T-helper 1 cell treated with Interleukin-12 subunit alpha and Interleukin-12 subunit beta and Interleukin-4 antibody, amounts not matched to agents 30 μg/mL and 1 μg/mL, for 36 hours (primary cell): Measurements from ENCODE around the gene SPATA16.

Experiments
- H3K27ac Mint-ChIP-seq: one replicate; pipeline ENCODE4 v1.8.0; 2021; ENCODE audit warnings: mild to moderate bottlenecking, mixed read lengths
- H3K27me3 Mint-ChIP-seq: one replicate; pipeline ENCODE4 v1.8.0; 2021; ENCODE audit warnings: low read depth, mixed read lengths
- H3K36me3 Mint-ChIP-seq: one replicate; pipeline ENCODE4 v1.8.0; 2021; ENCODE audit warnings: low read depth, mixed read lengths
- H3K4me1 Mint-ChIP-seq: one replicate; pipeline ENCODE4 v1.8.0; 2021; ENCODE audit warnings: low read depth, mixed read lengths
- H3K4me3 Mint-ChIP-seq: one replicate; pipeline ENCODE4 v1.8.0; 2021; ENCODE audit warnings: mild to moderate bottlenecking, moderate library complexity, mixed read lengths
- H3K9me3 Mint-ChIP-seq: one replicate; pipeline ENCODE4 v1.8.0; 2021; ENCODE audit warnings: mixed read lengths

The SPATA16 gene

DNA sequence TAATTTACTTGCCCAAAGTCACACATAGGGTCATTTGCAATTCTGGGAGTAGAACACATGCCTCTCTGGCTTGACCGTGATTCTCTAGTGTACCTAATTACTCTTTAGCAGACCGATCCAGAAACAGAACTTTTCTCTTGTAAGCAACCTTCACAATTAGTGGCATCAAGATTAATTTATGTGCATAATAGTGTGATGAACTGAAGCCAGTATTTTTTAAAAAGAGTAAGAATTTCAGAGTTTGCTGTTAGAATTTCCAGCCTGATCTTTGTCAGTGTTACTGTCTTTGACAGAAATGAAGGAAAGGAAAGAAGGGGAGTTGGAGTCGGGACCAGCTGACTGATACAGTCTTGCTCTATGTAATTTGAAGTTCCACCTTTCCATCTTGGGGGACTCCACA lies 137.1 kb downstream of the SPATA16 start:
- no peaks in the 10 kb centered on the region for H3K4me1 Mint-ChIP-seq
- no peaks in the 10 kb centered on the region for H3K27me3 Mint-ChIP-seq
- H3K27ac Mint-ChIP-seq, result no peak overlapping the region
- no peak overlapping the region for H3K4me3 Mint-ChIP-seq
- no peaks in the 10 kb centered on the region for H3K36me3 Mint-ChIP-seq
- no peaks in the 10 kb centered on the region for H3K9me3 Mint-ChIP-seq

DNA sequence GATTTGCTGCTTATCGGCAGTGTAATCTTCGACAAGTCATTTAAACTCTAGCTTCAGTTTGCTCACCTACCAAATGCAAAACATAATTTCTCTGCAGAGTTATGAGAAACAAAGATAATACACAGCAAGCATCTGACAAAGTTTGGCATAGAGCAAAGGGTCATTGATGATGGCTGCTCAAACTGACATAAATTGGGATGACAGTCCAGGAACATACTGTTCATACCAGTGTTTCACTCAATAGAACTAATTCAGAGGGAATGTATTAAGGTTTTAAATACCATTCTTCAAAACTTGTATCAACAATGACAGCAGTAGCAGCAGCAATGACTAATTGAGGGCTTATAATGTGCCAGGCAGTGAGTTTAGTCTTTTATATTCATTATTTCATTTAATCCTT lies 137.6 kb downstream of the SPATA16 start:
- Mint-ChIP-seq H3K4me1 (no peaks in the 10 kb centered on the region), H3K4me3 (no peak overlapping the region), H3K27me3 (no peaks in the 10 kb centered on the region), H3K36me3 (no peaks in the 10 kb centered on the region), H3K9me3 (no peaks in the 10 kb centered on the region), H3K27ac (no peak overlapping the region)

DNA sequence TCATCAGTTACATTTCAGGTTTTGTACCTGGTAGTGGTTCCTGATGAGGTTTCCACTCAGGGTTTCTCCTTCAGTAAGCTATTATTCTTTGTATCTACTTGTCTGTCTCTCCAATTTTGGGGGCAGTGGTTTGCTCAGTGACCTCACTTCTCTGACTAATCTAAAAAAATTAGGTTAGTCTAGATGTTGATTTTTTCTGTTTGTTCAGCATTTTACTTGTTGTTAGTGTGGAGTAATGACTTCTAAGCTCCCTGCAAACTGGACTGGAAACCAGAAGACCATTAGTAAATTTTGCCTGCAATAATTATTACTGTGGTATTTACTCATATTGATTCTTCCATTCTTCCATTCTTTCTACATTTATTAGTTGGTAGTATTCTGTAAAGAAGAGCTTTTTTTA lies 139.4 kb downstream of the SPATA16 start:
- Mint-ChIP-seq H3K27ac (no peak overlapping the region), H3K27me3 (no peaks in the 10 kb centered on the region), H3K9me3 (no peaks in the 10 kb centered on the region), H3K36me3 (no peaks in the 10 kb centered on the region), H3K4me3 (no peak overlapping the region), H3K4me1 (no peaks in the 10 kb centered on the region)

DNA sequence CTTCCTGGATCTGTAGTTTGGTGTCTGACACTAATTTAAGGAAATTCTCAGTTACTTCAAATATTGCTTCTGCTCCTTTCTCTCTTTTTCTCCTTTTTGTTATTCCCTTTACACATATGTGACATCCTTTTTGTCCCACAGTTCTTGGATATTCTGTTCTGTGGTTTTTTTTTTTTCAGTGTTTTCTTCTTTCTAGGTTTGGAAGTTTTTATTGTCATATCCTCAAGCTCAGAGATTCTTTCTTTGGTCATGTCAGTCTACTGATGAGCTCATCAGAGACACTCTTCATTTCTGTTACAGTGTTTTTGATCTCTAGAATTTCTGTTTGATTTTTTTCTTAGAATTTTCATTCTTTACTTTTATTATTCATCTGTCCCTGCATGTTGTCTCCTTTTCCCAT lies 140.5 kb downstream of the SPATA16 start:
- H3K4me1 Mint-ChIP-seq, result no peaks in the 10 kb centered on the region
- no peaks in the 10 kb centered on the region for H3K36me3 Mint-ChIP-seq
- H3K27me3 Mint-ChIP-seq, result no peaks in the 10 kb centered on the region
- H3K4me3 Mint-ChIP-seq, result no peak overlapping the region
- no peak overlapping the region for H3K27ac Mint-ChIP-seq
- no peaks in the 10 kb centered on the region for H3K9me3 Mint-ChIP-seq

DNA sequence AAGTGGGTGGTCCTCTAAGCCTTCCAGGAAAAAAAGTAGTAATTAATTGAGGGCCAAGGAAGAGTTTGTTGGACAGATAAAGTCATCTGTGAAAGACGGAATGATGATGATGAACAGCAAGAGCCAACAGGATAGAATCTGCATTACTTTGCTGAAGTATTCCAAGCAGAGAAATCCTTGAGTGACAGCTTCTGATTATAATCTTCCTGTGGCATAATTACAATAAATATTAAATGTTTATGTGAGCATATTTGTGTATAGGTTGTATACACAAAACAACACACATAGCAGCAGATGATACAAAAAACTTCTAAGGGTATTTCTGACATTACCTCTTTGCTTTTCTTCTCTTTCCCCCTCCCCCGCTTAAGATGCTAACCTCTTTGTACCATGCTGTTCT lies 147.6 kb downstream of the SPATA16 start:
- no peaks in the 10 kb centered on the region for H3K9me3 Mint-ChIP-seq
- no peak overlapping the region for H3K27ac Mint-ChIP-seq
- no peaks in the 10 kb centered on the region for H3K27me3 Mint-ChIP-seq
- no peak overlapping the region for H3K4me3 Mint-ChIP-seq
- H3K36me3 Mint-ChIP-seq, result no peaks in the 10 kb centered on the region
- no peaks in the 10 kb centered on the region for H3K4me1 Mint-ChIP-seq

DNA sequence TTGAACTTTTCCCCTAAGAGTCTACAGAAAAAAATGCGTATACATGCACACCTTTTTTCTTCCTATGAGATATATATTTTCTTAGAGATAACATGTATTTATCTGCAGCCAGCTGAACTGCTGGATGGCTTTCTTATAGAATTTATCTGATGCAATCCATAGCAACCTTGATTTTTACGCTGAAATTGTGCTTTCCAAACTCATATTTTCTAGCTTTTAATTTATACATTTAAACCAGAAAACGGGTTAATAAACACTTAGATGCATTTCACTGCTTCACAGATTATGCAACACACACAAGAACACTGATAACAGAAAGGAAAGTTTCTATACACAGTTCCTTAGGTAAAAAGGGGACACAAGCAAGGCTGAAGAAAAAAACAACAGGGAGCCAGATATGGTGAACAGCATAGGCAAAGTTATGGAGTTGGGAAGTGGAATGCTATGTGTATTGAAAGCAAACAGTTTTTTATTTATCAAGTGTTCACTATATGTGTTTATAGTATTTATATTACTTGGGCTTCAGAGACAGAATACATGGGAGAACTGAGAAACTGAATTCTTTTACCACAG lies 149.5 kb downstream of the SPATA16 start:
- Mint-ChIP-seq H3K27ac (no peak overlapping the region), H3K27me3 (no peaks in the 10 kb centered on the region), H3K9me3 (no peaks in the 10 kb centered on the region), H3K4me1 (no peaks in the 10 kb centered on the region), H3K36me3 (no peaks in the 10 kb centered on the region), H3K4me3 (no peak overlapping the region)

DNA sequence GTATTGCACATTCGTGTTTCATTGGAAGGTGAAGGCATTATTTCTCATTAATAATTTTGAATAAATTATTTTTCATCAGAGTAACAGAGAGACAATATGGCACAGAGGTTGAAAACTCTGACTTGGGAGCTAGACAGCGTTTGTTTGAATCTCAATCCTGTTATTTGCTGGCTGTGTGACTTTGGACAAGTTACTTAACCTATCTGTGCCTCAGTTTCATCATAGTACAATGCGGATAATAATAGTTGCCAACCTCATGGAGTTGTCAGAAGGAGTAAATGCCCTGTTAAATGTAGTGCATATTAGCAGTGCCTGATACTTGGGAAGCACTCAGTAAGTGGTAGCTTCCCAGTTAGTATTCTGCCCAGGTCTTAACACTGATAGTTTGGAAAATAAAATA lies 151.7 kb downstream of the SPATA16 start:
- H3K4me3 Mint-ChIP-seq, result no peak overlapping the region
- no peaks in the 10 kb centered on the region for H3K9me3 Mint-ChIP-seq
- no peak overlapping the region for H3K27ac Mint-ChIP-seq

DNA sequence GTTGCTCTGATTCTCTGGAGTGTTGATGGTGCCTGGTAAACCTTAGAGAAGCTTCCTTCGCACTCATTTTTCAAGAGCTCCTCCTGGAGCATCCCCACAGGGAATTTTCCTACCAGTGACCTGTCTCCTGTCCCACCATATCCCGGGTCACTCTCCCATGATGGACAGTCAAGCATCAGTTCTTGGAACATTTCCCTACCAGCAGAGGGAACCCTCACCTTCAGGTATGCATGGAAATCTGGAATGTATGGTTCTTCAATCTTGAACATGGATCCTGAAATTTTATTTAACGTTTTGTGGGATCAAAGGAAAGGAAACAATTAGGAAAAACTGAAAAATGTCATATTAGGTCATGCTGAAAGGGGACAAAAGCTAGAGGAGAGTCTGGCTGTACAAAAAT lies 153.8 kb downstream of the SPATA16 start:
- H3K4me3 Mint-ChIP-seq, result no peak overlapping the region
- no peaks in the 10 kb centered on the region for H3K4me1 Mint-ChIP-seq
- H3K27ac Mint-ChIP-seq, result no peak overlapping the region
- H3K36me3 Mint-ChIP-seq, result no peaks in the 10 kb centered on the region
- no peaks in the 10 kb centered on the region for H3K27me3 Mint-ChIP-seq
- H3K9me3 Mint-ChIP-seq, result no peaks in the 10 kb centered on the region

More for the DNA sequence above, 151.7 kb downstream of the SPATA16 start:
- Mint-ChIP-seq H3K36me3 (no peaks in the 10 kb centered on the region), H3K4me1 (no peaks in the 10 kb centered on the region), H3K27me3 (no peaks in the 10 kb centered on the region)

DNA sequence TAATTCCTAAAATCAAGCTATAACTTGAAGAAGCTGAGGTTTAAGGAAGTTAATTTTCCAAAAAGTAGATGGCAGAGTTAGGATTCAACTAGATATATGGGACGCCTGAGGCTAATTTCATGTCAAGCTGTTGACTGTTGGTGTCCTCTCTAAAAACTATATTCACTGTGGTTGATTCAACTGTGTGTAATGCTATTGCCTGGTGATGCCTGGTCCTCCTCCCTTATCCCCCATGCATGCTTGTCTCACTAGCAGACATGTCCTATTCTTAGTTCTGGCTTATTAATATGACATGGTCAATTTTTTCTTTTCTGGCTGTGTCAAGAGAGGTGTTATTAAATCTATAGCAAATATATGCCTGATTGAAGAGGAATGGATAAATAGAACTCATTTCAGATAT lies 156.1 kb downstream of the SPATA16 start:
- H3K27ac Mint-ChIP-seq, result no peak overlapping the region
- no peaks in the 10 kb centered on the region for H3K36me3 Mint-ChIP-seq
- H3K4me1 Mint-ChIP-seq, result no peaks in the 10 kb centered on the region
- no peak overlapping the region for H3K4me3 Mint-ChIP-seq
- H3K9me3 Mint-ChIP-seq, result no peaks in the 10 kb centered on the region
- H3K27me3 Mint-ChIP-seq, result no peaks in the 10 kb centered on the region

DNA sequence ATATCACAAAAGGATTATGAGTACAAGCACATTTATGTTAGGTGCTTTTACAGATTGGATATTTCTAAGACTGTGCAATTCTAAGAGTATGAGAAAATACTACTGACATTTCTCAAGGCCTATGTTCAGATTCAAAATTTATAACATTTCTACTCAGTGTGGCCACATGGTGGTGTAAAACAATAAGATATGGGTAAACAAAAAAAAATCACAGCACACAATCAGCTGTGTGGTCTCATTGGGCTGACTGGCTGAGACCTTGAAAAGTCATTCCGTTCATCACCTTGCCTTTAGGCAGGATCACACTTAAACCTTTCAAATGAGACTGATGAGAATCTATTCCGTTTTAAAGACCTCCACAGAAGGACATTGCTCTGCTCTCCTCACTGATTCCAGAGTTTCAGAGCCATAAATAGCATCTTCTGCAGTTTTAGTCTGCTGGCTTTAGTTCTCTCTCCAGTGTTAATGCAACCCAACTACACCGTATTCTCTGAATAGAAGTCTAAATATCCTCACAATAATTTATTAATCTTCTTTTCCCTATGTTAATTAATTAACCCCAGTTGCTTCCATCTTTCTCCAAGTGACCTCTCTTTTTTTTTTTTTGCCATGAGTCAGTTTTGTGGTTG lies 158.2 kb downstream of the SPATA16 start:
- H3K36me3 Mint-ChIP-seq, result no peaks in the 10 kb centered on the region
- H3K4me3 Mint-ChIP-seq, result no peak overlapping the region
- H3K27ac Mint-ChIP-seq, result no peak overlapping the region
- H3K9me3 Mint-ChIP-seq, result no peaks in the 10 kb centered on the region
- no peaks in the 10 kb centered on the region for H3K27me3 Mint-ChIP-seq
- no peaks in the 10 kb centered on the region for H3K4me1 Mint-ChIP-seq

DNA sequence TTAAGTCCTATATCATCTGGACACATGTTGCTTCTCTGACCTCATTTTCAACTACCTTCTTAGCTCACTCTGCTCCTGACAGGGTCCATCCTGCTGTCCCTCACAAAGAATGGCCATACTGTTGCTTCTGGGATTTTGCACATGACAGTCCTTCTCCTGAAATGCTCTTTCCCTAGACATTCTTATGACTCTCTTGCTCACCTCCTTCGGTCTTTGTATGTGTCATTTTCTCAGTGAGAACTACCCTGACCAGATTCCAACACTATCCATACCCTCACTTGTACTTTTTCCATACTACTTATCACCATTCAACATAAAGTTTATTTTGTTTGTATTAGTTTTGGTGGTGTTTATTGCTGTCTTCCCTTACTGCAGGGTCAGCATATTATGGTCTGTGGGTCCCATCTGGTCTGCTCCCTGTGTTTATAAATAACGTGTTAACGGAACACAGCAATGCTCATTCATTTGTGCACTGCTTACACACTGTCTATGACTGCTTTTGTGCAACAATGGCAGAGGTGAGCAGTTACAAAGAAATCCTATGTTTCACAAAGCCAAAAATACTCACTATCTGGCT lies 159.5 kb downstream of the SPATA16 start:
- Mint-ChIP-seq H3K27ac (no peak overlapping the region), H3K4me1 (no peaks in the 10 kb centered on the region), H3K36me3 (no peaks in the 10 kb centered on the region), H3K9me3 (no peaks in the 10 kb centered on the region), H3K4me3 (no peak overlapping the region), H3K27me3 (no peaks in the 10 kb centered on the region)

DNA sequence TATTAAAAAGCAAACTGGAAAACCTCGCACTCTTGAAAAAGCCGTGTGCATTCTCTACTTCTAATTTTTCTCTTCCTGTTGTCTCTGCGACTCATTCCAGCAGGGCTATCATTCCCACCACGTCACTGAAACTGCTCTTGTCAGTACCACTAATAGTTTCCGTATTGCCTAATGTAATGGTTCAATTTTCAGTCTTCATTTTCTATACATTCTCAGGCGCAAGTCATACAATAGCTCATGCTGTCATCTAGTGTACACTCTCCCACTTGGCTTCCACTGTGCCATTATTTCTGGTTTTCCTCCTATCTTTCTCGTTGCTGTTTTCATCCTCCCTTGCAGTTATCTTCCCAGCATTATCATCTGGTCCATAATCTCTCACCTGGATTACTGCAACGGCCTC lies 160.2 kb downstream of the SPATA16 start:
- H3K36me3 Mint-ChIP-seq, result no peaks in the 10 kb centered on the region
- no peak overlapping the region for H3K4me3 Mint-ChIP-seq
- no peaks in the 10 kb centered on the region for H3K27me3 Mint-ChIP-seq
- no peaks in the 10 kb centered on the region for H3K9me3 Mint-ChIP-seq
- H3K27ac Mint-ChIP-seq, result no peak overlapping the region
- H3K4me1 Mint-ChIP-seq, result no peaks in the 10 kb centered on the region

DNA sequence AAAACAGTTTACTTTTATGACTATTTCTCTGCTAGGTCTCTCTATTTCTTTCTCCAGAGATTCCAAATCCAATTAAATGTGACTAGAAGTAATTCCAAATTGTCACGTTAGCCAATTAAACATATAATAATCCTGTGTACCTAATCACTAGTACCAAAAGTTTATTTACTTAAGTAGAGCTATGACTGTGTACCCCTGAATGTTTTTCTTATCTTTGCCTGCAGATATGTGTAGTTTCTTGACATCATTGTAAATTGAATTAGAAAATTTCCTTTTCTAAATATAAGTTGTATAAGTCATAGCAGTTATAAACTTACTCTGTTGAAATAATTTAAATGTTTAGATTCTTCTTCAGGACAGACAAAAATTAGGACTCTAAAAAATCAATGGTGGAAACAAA lies 163.3 kb downstream of the SPATA16 start:
- H3K36me3 Mint-ChIP-seq, result no peaks in the 10 kb centered on the region
- H3K9me3 Mint-ChIP-seq, result no peaks in the 10 kb centered on the region
- no peaks in the 10 kb centered on the region for H3K4me1 Mint-ChIP-seq
- no peak overlapping the region for H3K27ac Mint-ChIP-seq
- H3K27me3 Mint-ChIP-seq, result no peaks in the 10 kb centered on the region
- no peak overlapping the region for H3K4me3 Mint-ChIP-seq

DNA sequence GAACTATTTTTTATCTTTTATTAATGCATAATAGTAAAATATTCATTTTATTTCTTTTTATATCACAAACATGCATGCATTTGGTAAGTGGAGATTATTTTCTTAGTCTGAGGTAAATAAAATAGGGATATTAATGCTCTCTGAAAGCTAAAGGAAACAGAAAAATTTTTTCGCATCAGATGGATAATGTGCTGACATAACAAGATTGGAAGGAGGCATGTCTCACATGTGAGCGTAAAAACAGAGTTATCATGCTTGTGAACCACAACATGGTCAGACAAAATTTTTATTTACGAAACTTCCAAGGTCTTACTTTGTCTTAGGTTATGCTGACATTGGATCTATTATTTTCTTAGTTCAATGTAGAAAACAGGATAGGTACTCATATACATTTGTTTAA lies 166.1 kb downstream of the SPATA16 start:
- no peak overlapping the region for H3K27ac Mint-ChIP-seq
- no peaks in the 10 kb centered on the region for H3K4me1 Mint-ChIP-seq
- H3K36me3 Mint-ChIP-seq, result no peaks in the 10 kb centered on the region
- no peaks in the 10 kb centered on the region for H3K9me3 Mint-ChIP-seq
- no peaks in the 10 kb centered on the region for H3K27me3 Mint-ChIP-seq
- no peak overlapping the region for H3K4me3 Mint-ChIP-seq

DNA sequence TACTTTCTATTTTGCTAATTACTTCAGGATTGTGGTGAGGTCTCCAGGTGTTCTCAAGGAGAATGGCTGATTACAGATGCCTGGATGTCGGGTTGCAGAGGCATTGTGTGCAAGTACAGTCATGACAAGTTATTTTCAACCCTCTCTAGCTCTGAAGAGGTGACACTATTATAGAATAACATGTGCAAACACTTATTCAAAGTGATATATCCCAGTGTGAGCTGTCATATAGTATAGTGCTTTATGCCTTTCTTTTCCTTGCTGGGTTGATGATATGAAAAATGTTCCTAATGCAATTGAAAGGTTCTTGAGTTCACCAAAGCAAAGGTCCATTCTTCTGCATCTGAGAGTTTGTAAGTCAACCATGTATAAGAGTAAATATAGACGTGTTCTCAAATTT lies 167.2 kb downstream of the SPATA16 start:
- no peak overlapping the region for H3K4me3 Mint-ChIP-seq
- no peaks in the 10 kb centered on the region for H3K27me3 Mint-ChIP-seq
- no peaks in the 10 kb centered on the region for H3K4me1 Mint-ChIP-seq
- H3K9me3 Mint-ChIP-seq, result no peaks in the 10 kb centered on the region
- H3K27ac Mint-ChIP-seq, result no peak overlapping the region
- H3K36me3 Mint-ChIP-seq, result no peaks in the 10 kb centered on the region
